BLaER1 (cell line): ENCODE measurements around the gene GARIN5A.
"Not testable (repeated sequence)": the region's sequence is repeated elsewhere in the genome, so short reads cannot be mapped to it uniquely, and the experiment has no call there.

Source experiments
- H3K27ac ChIP-seq: shearing (Covaris generic); formaldehyde crosslinking; 2 replicates; pipeline ENCODE4 v1.8.1; 2022
- H3K27me3 ChIP-seq: shearing (Covaris generic); formaldehyde crosslinking; 2 replicates; pipeline ENCODE4 v1.8.1; 2022
- H3K36me3 ChIP-seq: shearing (Covaris generic); formaldehyde crosslinking; 2 replicates; pipeline ENCODE4 v1.8.1; 2022
- H3K4me1 ChIP-seq: shearing (Covaris generic); formaldehyde crosslinking; 2 replicates; pipeline ENCODE4 v1.8.1; 2022
- H3K4me2 ChIP-seq: shearing (Covaris generic); formaldehyde crosslinking; 2 replicates; pipeline ENCODE4 v1.8.1; 2022
- H3K4me3 ChIP-seq: shearing (Covaris generic); formaldehyde crosslinking; 2 replicates; pipeline ENCODE4 v1.8.1; 2022
- H3K9ac ChIP-seq: shearing (Covaris generic); formaldehyde crosslinking; 2 replicates; pipeline ENCODE4 v1.8.1; 2022
- H3K9me3 ChIP-seq: shearing (Covaris generic); formaldehyde crosslinking; 2 replicates; pipeline ENCODE4 v1.8.1; 2022
- H4K20me1 ChIP-seq: shearing (Covaris generic); formaldehyde crosslinking; 2 replicates; pipeline ENCODE4 v1.8.1; 2022
- Cebpa-rat ChIP-seq: shearing (Covaris generic); IDR thresholded peaks from 2 replicates; pipeline ENCODE4 v1.8.1; 2022

The GARIN5A gene

DNA sequence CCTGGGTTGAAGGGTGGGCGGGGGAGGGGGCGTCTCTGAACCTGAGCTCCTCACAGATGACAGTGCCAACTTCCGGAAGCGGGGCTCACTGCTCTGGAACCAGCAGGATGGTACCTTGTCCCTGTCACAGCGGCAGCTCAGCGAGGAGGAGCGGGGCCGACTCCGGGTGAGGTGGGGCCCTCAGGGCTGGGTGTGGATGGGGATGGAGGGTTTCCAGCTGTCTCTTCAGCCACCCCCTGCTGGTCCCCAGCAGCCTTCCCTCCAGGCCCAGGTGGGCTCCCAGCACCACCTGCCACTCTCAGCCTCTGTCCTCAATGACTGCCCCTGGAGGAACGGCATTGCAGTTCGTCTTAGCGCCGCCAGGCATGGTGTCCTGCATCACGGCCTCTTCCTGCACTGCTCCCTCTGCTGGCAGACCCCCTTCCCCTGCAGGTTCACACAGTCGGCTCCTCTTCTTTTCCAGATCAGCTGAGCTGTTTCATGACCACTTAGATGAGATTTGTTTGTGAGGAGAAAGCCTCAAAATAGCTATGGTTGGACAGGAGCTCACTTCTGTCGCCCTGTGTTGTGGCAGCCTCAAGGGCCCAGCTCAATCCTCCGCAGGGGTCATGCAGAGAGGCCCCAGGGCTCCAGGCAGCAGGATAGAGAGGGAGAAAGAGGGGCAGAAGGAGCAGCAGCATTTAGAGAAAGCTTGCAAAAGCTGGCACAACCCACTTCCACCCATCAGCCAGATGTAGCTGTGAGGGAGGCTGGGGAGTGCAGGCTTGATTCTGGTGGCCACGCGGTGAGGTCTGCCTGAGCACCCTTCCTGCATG is 2.5 kb upstream of the GARIN5A start:
- Histone ChIP-seq H4K20me1 (no peaks in the 10 kb centered on the region), H3K4me2 (0 out of 2 replicates have a peak overlapping the region, but pooled peaks have one; percentile 15), H3K9me3 (no peaks in the 10 kb centered on the region), H3K27ac (no peak overlapping the region; the same call in 1 of the 2 replicates), H3K36me3 (no peaks in the 10 kb centered on the region), H3K4me1 (peaks cover 21% of the 10 kb centered on the region), H3K27me3 (peaks cover 38% of the 10 kb centered on the region), H3K4me3 (no peak overlapping the region), H3K9ac (no peak overlapping the region)
- no peak for TF ChIP-seq Cebpa-rat

DNA sequence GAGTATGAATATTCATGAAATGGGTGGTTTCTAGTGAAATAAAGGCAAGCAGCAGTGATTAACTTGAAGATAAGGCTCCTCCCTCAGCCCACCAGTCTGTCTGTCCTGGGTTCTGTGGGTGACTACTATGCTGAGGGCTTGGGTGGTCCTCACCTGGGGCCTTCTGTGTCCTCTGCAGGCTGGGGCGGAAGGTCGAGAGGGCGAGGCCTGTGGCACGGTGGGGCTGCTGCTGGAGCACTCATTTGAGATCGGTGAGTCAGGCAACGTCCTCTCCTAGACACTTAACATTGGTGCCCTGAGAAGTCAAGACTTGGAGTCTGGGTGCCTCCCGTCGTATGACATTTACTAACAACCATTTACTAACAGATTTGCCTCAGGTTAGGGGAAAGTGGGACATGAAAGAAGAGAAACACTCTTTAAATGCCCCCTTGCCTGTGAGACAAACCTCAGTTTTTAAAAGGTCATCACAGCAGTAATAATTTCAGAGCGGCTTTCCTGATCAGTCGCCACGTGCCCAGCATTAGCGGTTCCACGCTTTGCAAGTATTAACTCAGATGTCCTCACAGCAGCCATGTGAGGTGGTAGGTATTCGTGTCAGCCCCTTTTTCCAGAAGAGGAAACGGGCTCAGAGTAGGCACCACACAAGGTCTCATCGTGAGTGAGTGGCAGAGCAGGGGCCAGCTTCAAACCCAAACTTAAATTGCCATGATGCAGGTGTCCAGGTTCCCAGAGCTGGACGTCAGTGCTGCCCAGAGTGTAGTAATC is 1.3 kb upstream of the GARIN5A start:
- Histone ChIP-seq H3K4me2 (no peak overlapping the region), H3K4me3 (no peak overlapping the region), H3K9me3 (no peaks in the 10 kb centered on the region), H3K27ac (no peak overlapping the region), H3K9ac (no peak overlapping the region), H3K36me3 (no peaks in the 10 kb centered on the region), H3K4me1 (peaks cover 21% of the 10 kb centered on the region), H3K27me3 (peaks cover 38% of the 10 kb centered on the region), H4K20me1 (no peaks in the 10 kb centered on the region)
- no peak for TF ChIP-seq Cebpa-rat

DNA sequence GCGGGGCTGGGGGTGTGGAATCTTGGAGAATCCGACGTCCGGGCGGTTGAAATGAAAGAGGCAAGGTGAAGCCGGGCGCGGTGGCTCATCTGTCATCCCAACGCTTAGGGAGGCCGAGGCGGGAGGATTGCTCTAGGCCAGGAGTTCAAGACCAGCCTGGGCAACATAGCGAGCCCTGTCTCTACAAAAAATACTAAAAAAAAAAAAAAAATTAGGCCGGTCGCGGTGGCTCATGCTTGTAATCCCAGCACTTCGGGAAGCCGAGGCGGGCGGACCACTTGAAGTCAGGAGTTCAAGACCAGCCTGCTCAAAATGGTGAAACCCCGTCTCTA is 225 bp upstream of the GARIN5A start:
- H3K9ac ChIP-seq, result no peak overlapping the region
- H3K27ac ChIP-seq, result no peak overlapping the region

DNA sequence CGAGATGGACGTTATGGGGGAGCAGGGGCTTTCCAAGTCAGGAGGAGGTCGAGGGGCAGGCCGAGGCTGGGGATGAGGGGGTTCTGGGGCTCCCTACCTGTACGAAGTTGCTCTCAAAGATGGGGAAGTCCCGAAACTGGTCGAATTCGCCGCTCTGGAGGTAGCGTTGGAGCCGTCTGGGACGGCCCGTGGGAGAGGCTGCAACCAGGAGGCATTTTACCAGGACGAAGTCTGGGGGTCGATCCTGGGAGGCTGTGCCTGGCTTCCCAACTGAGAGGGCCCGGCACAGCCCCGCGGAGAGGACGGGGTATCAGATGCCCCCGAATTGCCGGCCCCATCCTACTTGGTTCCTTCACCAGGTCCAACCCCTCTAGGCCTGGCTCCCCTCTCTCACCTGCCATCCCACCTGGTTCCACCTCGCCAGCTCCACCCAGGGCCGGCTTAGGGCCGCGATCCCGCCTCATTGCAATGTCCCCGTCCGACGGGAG is 868 bp downstream of the GARIN5A start:
- TF ChIP-seq Cebpa-rat, result no peak
- no peak overlapping the region for H3K27ac ChIP-seq
- peaks cover 38% of the 10 kb centered on the region for H3K27me3 ChIP-seq
- peaks cover 11% of the 10 kb centered on the region for H3K4me1 ChIP-seq
- H3K36me3 ChIP-seq, result no peaks in the 10 kb centered on the region
- no peak overlapping the region for H3K4me3 ChIP-seq
- no peak overlapping the region for H3K4me2 ChIP-seq
- H4K20me1 ChIP-seq, result no peaks in the 10 kb centered on the region
- H3K9me3 ChIP-seq, result no peaks in the 10 kb centered on the region
- H3K9ac ChIP-seq, result no peak overlapping the region

More for the DNA sequence above, 225 bp upstream of the GARIN5A start:
- H4K20me1 ChIP-seq, result no peaks in the 10 kb centered on the region
- peaks cover 38% of the 10 kb centered on the region for H3K27me3 ChIP-seq
- no peaks in the 10 kb centered on the region for H3K9me3 ChIP-seq
- peaks cover 21% of the 10 kb centered on the region for H3K4me1 ChIP-seq
- H3K4me3 ChIP-seq, result no peak overlapping the region; the same call in 1 of the 2 replicates
- no peak for TF ChIP-seq Cebpa-rat
- no peak overlapping the region for H3K4me2 ChIP-seq
- H3K36me3 ChIP-seq, result no peaks in the 10 kb centered on the region

GRCh38 chr19:50475101-50475568 is 1.5 kb downstream of the GARIN5A start:
- no peak for TF ChIP-seq Cebpa-rat
- Histone ChIP-seq H3K27me3 (peaks cover 38% of the 10 kb centered on the region), H3K27ac (no peak overlapping the region), H3K9me3 (no peaks in the 10 kb centered on the region), H3K9ac (no peak overlapping the region), H4K20me1 (no peaks in the 10 kb centered on the region), H3K4me2 (no peak overlapping the region), H3K4me3 (no peak overlapping the region), H3K4me1 (peaks cover 10% of the 10 kb centered on the region), H3K36me3 (no peaks in the 10 kb centered on the region)

DNA sequence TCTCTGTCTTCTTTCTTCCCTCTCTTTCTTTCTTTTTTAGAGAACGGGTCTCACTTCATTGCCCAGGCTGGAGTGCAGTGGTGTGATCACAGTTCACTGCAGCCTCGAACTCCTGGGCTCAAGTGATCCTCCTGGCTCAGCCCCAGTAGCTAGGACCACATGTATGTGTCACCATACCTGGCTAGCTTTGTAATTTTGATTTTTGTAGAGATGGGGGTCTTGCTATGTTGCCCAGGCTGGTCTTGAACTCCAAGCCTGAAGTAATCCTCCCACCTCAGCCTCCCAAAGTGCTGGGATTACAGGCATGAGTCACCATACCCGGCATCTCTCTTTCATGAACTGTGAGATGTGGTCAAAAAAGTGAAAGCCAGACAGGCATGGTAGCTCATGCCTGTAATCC is 3.3 kb downstream of the GARIN5A start:
- H3K4me3 ChIP-seq, H3K9ac ChIP-seq, H3K4me1 ChIP-seq, H4K20me1 ChIP-seq, H3K27ac ChIP-seq, H3K36me3 ChIP-seq, H3K9me3 ChIP-seq, H3K4me2 ChIP-seq: not testable (repeated sequence)
- H3K27me3 ChIP-seq, result peaks cover 36% of the 10 kb centered on the region

DNA sequence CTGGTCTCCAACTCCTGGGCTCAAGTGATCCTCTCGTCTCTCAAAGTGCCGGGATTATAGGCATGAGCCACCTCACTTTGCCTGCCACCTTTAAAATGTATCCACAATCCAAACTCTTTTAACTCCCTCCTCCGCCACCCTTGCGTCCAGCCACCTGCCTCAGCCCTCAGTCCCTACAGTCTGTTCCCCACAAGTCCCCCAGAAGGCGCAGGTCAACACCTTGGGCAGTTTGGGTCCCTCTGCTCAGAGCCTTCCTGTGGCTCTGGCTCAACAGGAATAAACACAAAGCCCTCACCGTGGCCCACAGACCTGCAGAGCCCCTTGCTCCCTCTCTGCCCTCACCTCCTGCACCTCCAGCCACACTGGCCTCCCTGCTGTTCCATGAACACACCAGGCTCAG is 7.8 kb downstream of the GARIN5A start:
- H4K20me1 ChIP-seq, result no peaks in the 10 kb centered on the region
- TF ChIP-seq Cebpa-rat, result no peak

GRCh38 chr19:50467566-50467965 is 9.1 kb downstream of the GARIN5A start:
- H3K9ac ChIP-seq, result no peak overlapping the region
- TF ChIP-seq Cebpa-rat, result no peak
- no peaks in the 10 kb centered on the region for H3K27me3 ChIP-seq

More for the DNA sequence above, 7.8 kb downstream of the GARIN5A start:
- no peaks in the 10 kb centered on the region for H3K36me3 ChIP-seq
- no peak overlapping the region for H3K27ac ChIP-seq
- H3K9ac ChIP-seq, result no peak overlapping the region
- no peak overlapping the region for H3K4me2 ChIP-seq
- no peaks in the 10 kb centered on the region for H3K9me3 ChIP-seq
- H3K4me1 ChIP-seq, result 0 out of 2 replicates have a peak, but pooled peaks cover 5% of the 10 kb centered on the region
- H3K4me3 ChIP-seq, result no peak overlapping the region
- no peaks in the 10 kb centered on the region for H3K27me3 ChIP-seq

GRCh38 chr19:50466706-50467039 is 10.0 kb downstream of the GARIN5A start:
- no peak overlapping the region for H3K27ac ChIP-seq
- no peak overlapping the region for H3K4me2 ChIP-seq
- no peaks in the 10 kb centered on the region for H3K9me3 ChIP-seq
- H3K36me3 ChIP-seq, result no peaks in the 10 kb centered on the region
- H3K9ac ChIP-seq, result no peak overlapping the region
- H3K4me1 ChIP-seq, result peaks cover 7% of the 10 kb centered on the region
- H3K27me3 ChIP-seq, result no peaks in the 10 kb centered on the region
- no peak for TF ChIP-seq Cebpa-rat
- H4K20me1 ChIP-seq, result no peaks in the 10 kb centered on the region
- H3K4me3 ChIP-seq, result no peak overlapping the region

More at GRCh38 chr19:50467566-50467965, 9.1 kb downstream of the GARIN5A start:
- H3K4me3 ChIP-seq, result no peak overlapping the region
- H3K36me3 ChIP-seq, result no peaks in the 10 kb centered on the region
- H3K9me3 ChIP-seq, result no peaks in the 10 kb centered on the region
- H3K27ac ChIP-seq, result no peak overlapping the region
- 0 out of 2 replicates have a peak, but pooled peaks cover 5% of the 10 kb centered on the region for H3K4me1 ChIP-seq
- H3K4me2 ChIP-seq, result no peak overlapping the region
- H4K20me1 ChIP-seq, result no peaks in the 10 kb centered on the region
